Lower leg skin (tissue), 4 donors: Measurements from ENCODE around the gene TBX4. TPM values are rescaled to one million over a fixed set of nuclear protein-coding genes. Genes with fewer than 3 reads are reported as not detected.
"Not testable (repeated sequence)": the region's sequence is repeated elsewhere in the genome, so short reads cannot be mapped to it uniquely, and the experiment has no call there.

ENCODE experiments used
- DNase-seq, 2 donors: peaks; one replicate each; pipeline ENCODE4 v3.0.0-alpha.2; 2019; ENCODE audit warnings: low spot score in 2 of 2
- H3K4me3 ChIP-seq: fragments of 200-600 bp; sonication (generic); 2 replicates; pipeline ENCODE4 v1.5.1; 2017; ENCODE audit warnings: mild to moderate bottlenecking, low read depth; ENCODE audit not compliant: poor library complexity, severe bottlenecking
- CTCF ChIP-seq, 3 donors: fragments of 450-650 bp; IDR thresholded peaks; one replicate each; pipeline ENCODE4 v1.5.1; 2016; ENCODE audit warnings: antibody characterized with exemption in 3 of 3, mild to moderate bottlenecking in 3 of 3, moderate library complexity in 2 of 3
- POLR2A ChIP-seq, 2 donors: fragments of 450-650 bp; IDR thresholded peaks; one replicate each; pipeline ENCODE4 v1.6.1; 2016 to 2017; ENCODE audit warnings: antibody characterized with exemption in 2 of 2, mild to moderate bottlenecking in 1 of 2, moderate library complexity in 1 of 2
- WGBS, 2 donors: methylation state at CpG; one replicate each; pipeline ENCODE4 v1.1.5; 2018; 5-methylcytosine and 5-hydroxymethylcytosine counted together
- intact Hi-C: fragments of 100-400 bp; cut with DNase I; formaldehyde crosslinking; loops from one replicate; pipeline ENCODE4 v1.15.0; 2023; ENCODE audit warnings: low total_unique reads
- total RNA-seq, 4 donors: library from RNA; depleted of rRNA; stranded (reverse); fragments of >200 nt; gene quantifications; one replicate each; pipeline ENCODE4 v1.1.0, GENCODE V29; 2016

TBX4 gene
- total RNA-seq, 4 donors from 2014 or later: 0.53 TPM; not detected in 3

- TF ChIP-seq CTCF (IDR thresholded peaks at IDR 0.05) (no peak), POLR2A (IDR thresholded peaks at IDR 0.05) (no peak)
- intact Hi-C loops: no loop called here
- DNase-seq: no peak
- WGBS, 2 donors: 70 to 78% methylated on average over 3 of the region's 3 CpGs
- H3K4me3 ChIP-seq: no peak overlapping the region
These were observed 39.8 kb downstream of the TBX4 start for GRCh38 chr17:61491981-61492380.

GRCh38 chr17:61492759-61493526 lies 40.7 kb downstream of the TBX4 start:
- 65 to 70% methylated on average over 8 of the region's 8 CpGs for WGBS, 2 donors
- intact Hi-C loops: no loop called here
- no peak overlapping the region for H3K4me3 ChIP-seq
- DNase-seq: no peak
- TF ChIP-seq POLR2A (IDR thresholded peaks at IDR 0.05) (no peak), CTCF (IDR thresholded peaks at IDR 0.05) (no peak)

- H3K4me3 ChIP-seq, intact Hi-C loops, DNase-seq: not testable (repeated sequence)
- WGBS, 2 donors: 95 to 97% methylated on average over 7 of the region's 7 CpGs
These were observed 41.7 kb downstream of the TBX4 start for GRCh38 chr17:61493830-61494324.

- H3K4me3 ChIP-seq: no peak overlapping the region
- DNase-seq: no peak
- intact Hi-C loops: no loop called here
- no peak for TF ChIP-seq POLR2A (IDR thresholded peaks at IDR 0.05)
- TF ChIP-seq CTCF (IDR thresholded peaks at IDR 0.05): no peak
- WGBS, 2 donors: 76 to 83% methylated on average over 13 of the region's 13 CpGs
These were observed 42.3 kb downstream of the TBX4 start for GRCh38 chr17:61494325-61495160.

- TF ChIP-seq CTCF (IDR thresholded peaks at IDR 0.05): no peak
- TF ChIP-seq POLR2A (IDR thresholded peaks at IDR 0.05): no peak
- 74 to 85% methylated on average over 23 of the region's 23 CpGs for WGBS, 2 donors
- DNase-seq: no peak
- H3K4me3 ChIP-seq: no peak overlapping the region
- intact Hi-C loops: no loop called here
These were observed 43.1 kb downstream of the TBX4 start for GRCh38 chr17:61495161-61495857.
